H1 (cell line): ENCODE measurements around the gene PROSER2.

Experiments used
- CREB1 ChIP-seq: IDR thresholded peaks from 2 replicates; pipeline ENCODE4 v1.6.1; 2012; ENCODE audit warnings: inconsistent platforms
- EP300 ChIP-seq, 2 experiments: IDR thresholded peaks; 1 replicate in 1 of 2; 2 replicates in 1 of 2; pipeline ENCODE4 v1.6.1; 2011 to 2012; ENCODE audit warnings: low read depth in 2 of 2, low read length in 2 of 2, mild to moderate bottlenecking in 2 of 2, borderline replicate concordance in 1 of 2, inconsistent platforms in 1 of 2, moderate library complexity in 1 of 2
- EZH2 ChIP-seq: fragments of 200-600 bp; sonication (generic); IDR thresholded peaks from 2 replicates; pipeline ENCODE4 v1.7.1; 2012; ENCODE audit warnings: low read depth, mild to moderate bottlenecking, moderate library complexity, low read length, inconsistent platforms; ENCODE audit not compliant: severe bottlenecking
- GABPA ChIP-seq: IDR thresholded peaks from 2 replicates; pipeline ENCODE4 v1.6.1; 2011; ENCODE audit warnings: mild to moderate bottlenecking, low read length, moderate library complexity, borderline replicate concordance; ENCODE audit not compliant: insufficient read depth
- GTF2F1 ChIP-seq: IDR thresholded peaks from 2 replicates; pipeline ENCODE4 v1.6.1; 2012; ENCODE audit warnings: low read depth, low read length, improper control_type of control experiment, borderline replicate concordance
- NANOG ChIP-seq: IDR thresholded peaks from 2 replicates; pipeline ENCODE4 v1.6.1; 2011; ENCODE audit warnings: low read length, low read depth, mild to moderate bottlenecking, inconsistent platforms; ENCODE audit not compliant: insufficient read depth, poor library complexity, severe bottlenecking
- POLR2A ChIP-seq, 2 experiments: IDR thresholded peaks; 1 replicate in 1 of 2; 2 replicates in 1 of 2; pipeline ENCODE4 v1.6.1; 2011; ENCODE audit warnings: low read depth in 2 of 2, low read length in 2 of 2, mild to moderate bottlenecking in 2 of 2; ENCODE audit errors: control extremely low read depth in 1 of 2
- POLR2AphosphoS5 ChIP-seq: IDR thresholded peaks from 2 replicates; pipeline ENCODE4 v1.6.1; 2011; ENCODE audit warnings: low read depth, low read length
- TF ChIP-seq, protein P1 (sequence below), 3 experiments: IDR thresholded peaks; 1 replicate in 2 of 3; 2 replicates in 1 of 3; pipeline versions ENCODE4 v1.5.1 to v1.6.1; 2011; ENCODE audit warnings: low read length in 3 of 3, mild to moderate bottlenecking in 3 of 3, inconsistent platforms in 2 of 3, low read depth in 1 of 3, moderate library complexity in 1 of 3; ENCODE audit not compliant: insufficient read depth in 1 of 3; ENCODE audit errors: control extremely low read depth in 1 of 3
- TF ChIP-seq, protein P2 (sequence below): IDR thresholded peaks from 2 replicates; pipeline ENCODE4 v1.6.1; 2012; ENCODE audit warnings: inconsistent platforms
- TF ChIP-seq, protein P3 (sequence below): IDR thresholded peaks from 2 replicates; pipeline ENCODE4 v1.6.1; 2011; ENCODE audit warnings: low read length, improper control_type of control experiment

DNA sequence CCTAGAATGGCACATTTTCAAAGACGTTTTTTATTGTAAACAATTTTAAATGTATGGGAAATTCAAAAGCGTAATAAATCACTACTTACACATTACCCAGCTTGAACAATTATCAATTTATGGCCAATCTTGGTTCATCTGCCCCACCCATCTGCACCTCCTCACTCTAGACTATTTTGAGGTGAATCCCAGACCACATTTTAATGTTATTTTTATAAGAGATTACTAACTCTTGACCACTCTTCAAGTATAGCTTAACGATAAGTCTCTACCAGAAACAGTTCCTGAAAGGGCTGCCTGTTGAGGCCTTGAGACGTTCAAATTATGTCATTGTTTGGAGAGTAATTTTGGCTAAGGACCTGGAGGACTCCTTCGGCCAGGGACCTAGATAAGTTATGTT is 47.7 kb upstream of the PROSER2 start:
- TF ChIP-seq, protein P1, sequence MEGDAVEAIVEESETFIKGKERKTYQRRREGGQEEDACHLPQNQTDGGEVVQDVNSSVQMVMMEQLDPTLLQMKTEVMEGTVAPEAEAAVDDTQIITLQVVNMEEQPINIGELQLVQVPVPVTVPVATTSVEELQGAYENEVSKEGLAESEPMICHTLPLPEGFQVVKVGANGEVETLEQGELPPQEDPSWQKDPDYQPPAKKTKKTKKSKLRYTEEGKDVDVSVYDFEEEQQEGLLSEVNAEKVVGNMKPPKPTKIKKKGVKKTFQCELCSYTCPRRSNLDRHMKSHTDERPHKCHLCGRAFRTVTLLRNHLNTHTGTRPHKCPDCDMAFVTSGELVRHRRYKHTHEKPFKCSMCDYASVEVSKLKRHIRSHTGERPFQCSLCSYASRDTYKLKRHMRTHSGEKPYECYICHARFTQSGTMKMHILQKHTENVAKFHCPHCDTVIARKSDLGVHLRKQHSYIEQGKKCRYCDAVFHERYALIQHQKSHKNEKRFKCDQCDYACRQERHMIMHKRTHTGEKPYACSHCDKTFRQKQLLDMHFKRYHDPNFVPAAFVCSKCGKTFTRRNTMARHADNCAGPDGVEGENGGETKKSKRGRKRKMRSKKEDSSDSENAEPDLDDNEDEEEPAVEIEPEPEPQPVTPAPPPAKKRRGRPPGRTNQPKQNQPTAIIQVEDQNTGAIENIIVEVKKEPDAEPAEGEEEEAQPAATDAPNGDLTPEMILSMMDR (IDR thresholded peaks at IDR 0.05; ENCODE audit: control extremely low read depth in 1 of 3, insufficient read depth in 1 of 3, low read depth in 1 of 3, low read length in 3 of 3): no peak
- no peak for TF ChIP-seq CREB1
- TF ChIP-seq POLR2AphosphoS5: no peak
- TF ChIP-seq, protein P2, sequence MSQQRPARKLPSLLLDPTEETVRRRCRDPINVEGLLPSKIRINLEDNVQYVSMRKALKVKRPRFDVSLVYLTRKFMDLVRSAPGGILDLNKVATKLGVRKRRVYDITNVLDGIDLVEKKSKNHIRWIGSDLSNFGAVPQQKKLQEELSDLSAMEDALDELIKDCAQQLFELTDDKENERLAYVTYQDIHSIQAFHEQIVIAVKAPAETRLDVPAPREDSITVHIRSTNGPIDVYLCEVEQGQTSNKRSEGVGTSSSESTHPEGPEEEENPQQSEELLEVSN: no peak
- TF ChIP-seq POLR2A (IDR thresholded peaks at IDR 0.05; ENCODE audit: control extremely low read depth in 1 of 2, low read depth in 2 of 2, low read length in 2 of 2): no peak
- TF ChIP-seq NANOG: no peak
- TF ChIP-seq GTF2F1: no peak
- TF ChIP-seq EZH2: no peak
- TF ChIP-seq, protein P3, sequence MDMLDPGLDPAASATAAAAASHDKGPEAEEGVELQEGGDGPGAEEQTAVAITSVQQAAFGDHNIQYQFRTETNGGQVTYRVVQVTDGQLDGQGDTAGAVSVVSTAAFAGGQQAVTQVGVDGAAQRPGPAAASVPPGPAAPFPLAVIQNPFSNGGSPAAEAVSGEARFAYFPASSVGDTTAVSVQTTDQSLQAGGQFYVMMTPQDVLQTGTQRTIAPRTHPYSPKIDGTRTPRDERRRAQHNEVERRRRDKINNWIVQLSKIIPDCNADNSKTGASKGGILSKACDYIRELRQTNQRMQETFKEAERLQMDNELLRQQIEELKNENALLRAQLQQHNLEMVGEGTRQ: no peak
- TF ChIP-seq EP300 (IDR thresholded peaks at IDR 0.05; ENCODE audit: borderline replicate concordance in 1 of 2, low read depth in 2 of 2, low read length in 2 of 2): no peak
- no peak for TF ChIP-seq GABPA
